DLD1 (cell line): ENCODE data around the gene BCAR3.

Source experiments
- in situ Hi-C: cut with HindIII; loops from 2 replicates; pipeline ENCODE4 v1.10.0; 2017; ENCODE audit warnings: low sequenced_read_pairs

BCAR3 gene

DNA sequence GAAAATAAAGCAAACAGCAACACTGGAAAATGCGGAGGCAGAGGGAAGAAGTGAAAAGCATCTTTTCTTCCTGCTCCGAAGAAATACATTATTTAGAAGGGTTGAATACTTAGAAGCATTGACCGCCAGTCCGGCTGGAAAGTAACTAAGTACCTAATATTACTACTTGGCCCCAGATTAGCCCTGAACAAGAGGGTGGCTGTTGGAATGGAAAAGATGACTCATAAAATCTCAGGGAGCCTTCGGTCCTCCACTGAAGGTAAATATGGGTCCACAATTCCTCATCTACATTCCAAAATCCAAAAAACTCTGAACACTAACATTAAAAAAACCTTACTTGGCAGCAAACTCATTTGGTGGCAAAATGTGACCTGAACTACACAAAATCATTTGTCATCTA is 40.1 kb downstream of the BCAR3 start:
- in situ Hi-C loops, result loop anchor here (25.0 kb wide), 1 partner anchor 171 kb away; no protein-coding TSS in a partner anchor

DNA sequence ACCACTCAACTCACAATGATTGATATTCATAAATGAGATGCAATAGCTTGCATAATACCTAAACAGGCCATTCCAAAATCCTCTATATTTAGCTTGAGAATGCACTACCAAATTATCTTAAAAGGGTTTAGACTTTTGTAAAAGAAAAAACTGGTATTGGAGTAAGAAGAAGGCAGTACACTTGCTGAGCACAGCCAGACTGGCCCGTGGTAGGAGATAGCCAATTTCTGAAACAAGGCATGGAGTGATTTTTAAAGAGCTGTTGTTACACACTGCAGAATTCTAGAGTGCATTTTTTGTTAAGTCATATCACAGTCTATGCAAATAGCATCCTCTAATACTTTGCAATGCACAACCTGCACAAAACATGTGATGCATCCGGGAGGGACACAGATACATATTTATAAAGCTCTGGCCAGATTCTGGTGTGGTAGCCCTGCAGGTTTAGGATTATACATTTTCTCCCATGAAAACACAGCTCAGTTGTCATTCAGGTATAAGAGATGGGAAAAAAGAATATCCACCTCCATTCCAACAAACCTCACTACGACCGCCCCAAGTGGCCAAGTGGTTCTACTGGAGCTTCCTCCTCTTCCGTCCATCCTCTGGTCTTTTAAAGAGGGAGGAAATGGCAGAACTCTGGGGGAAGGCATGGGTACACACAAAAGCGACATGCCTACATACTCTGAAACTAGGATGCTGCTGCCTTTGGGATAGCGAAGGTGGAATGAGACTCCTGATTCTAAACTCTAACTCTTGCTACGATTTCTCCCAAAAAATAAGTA is 40.8 kb downstream of the BCAR3 start:
- in situ Hi-C loops, result loop anchor here (25.0 kb wide), 1 partner anchor 171 kb away; no protein-coding TSS in a partner anchor

DNA sequence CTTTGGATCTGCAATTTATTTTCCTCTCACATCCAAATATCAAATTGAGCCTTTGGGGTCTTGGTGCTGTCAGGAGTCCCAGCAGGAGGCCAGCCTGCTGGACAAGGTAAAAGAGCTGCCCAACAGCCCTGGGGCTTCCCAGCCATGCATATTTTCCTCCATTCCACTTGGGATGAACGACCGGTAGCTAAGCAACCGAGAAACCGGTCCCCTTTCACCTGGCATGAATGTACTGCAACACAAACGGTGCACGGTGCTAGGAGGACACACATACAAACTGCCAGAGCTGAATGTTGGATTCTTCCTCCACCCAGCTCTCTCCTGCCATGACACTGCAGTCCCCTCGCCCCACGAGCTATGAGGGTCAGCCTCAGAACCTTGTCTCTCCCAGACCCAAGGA is 42.7 kb downstream of the BCAR3 start:
- in situ Hi-C loops, result loop anchor here (25.0 kb wide), 1 partner anchor 173 kb away; no protein-coding TSS in a partner anchor

DNA sequence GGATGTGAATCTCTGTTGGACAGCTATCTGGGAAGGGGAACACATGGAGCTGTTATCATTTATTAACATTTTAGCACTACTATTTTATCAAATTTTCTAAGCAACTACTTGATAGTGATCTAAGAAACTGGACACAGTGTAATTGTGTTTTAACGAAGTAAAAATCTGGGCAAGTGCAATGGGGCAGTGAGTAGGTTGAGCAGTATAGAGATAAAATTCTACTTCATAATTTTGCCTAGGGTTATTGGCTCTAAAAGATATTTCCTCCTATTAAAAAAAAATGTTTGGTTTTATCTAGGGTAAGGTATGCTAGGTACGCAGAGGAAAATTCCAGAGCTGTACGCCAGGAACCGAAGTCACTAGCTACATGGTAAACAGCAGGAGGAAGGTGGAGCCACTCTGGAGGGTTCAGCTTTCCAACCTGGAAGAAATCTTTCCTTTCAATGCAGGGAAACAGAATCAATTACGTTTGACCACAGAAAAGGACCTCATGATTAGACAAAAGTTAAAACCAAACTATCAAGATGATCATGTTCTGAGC is 43.3 kb downstream of the BCAR3 start:
- in situ Hi-C loops, result loop anchor here (25.0 kb wide), 1 partner anchor 174 kb away; no protein-coding TSS in a partner anchor

DNA sequence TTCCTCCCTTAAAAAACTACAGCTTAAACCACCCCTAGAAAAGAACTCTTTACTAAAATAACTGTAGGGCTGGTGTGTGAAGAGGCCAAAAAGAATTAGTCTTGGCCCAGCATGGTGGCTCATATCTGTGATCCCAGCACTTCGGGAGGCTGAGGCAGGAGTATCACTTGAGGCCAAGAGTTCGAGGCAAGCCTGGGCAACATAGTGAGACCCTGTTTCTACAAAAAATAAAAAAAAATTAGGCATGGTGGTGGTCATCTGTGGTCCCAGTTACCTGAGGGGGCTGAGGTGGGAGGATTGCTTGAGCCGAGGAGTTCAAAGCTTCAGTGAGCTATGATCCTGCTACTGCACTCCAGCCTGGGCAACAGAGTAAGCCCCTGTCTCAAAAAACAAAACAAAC is 44.9 kb downstream of the BCAR3 start:
- in situ Hi-C loops, result loop anchor here (25.0 kb wide), 1 partner anchor 176 kb away; no protein-coding TSS in a partner anchor

DNA sequence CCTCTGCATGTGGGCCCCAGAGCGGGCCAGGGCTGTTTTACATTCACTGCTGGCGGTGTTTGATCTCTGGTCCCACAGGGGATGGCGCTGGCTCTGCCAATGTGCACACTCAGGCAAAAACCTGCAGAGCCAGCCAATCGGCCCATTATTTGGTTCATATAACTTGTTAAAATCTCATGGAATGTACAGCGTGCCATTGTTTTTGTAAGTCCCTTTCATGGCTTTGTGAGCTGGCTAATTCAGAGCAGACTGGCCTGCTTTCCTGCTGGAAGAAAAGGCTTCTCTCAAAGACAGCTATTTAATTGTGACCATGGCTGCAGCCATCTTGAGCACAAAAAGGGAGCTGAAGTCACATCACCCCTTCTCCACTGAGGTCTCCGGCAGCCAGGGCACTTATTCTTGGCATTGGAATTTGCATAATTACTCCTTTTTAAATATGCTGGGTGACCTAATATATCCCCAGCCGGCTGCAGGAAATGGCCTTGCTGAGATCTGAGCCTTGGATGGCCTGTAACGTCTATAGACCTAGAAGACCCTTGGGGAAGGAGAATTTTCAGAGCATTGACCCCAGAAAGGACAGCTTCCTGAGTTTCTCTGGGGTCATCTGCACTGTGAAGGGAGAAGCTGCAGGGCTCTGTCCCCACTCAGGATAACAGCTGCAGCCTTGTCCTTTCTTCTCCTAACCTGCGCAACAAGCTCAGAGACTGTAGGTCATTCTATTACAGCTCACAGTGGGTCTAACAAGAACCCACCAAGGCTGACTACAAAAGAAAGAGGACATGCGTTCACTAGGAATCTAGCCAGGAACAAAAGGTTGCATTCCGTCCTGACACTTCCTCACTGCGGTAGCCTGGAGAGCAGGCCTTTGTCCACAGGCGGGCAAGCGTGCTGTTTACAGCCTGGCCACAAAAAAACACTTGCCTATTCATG is 45.8 kb downstream of the BCAR3 start:
- in situ Hi-C loops, result loop anchor here (25.0 kb wide), 1 partner anchor 176 kb away; no protein-coding TSS in a partner anchor

DNA sequence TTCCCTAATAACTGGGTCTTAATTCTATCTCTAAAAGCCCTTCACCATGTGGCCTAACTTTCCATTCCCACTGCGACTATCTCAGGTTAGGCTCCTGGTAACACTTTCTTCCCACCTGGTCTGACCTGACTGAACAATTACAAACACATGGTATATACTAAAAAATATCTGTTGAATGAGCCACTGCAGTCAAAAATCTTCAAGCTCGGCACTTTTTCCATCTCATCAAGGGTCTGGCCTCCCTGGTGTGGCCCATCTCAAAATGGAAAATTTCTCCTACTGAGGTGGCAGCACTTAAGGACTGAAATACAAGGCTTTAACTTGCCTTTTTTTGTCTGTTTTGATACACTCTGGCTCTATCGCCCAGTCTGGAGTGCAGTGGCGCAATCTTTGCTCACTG is 48.3 kb downstream of the BCAR3 start:
- in situ Hi-C loops, result loop anchor here (25.0 kb wide), 1 partner anchor 179 kb away; no protein-coding TSS in a partner anchor

DNA sequence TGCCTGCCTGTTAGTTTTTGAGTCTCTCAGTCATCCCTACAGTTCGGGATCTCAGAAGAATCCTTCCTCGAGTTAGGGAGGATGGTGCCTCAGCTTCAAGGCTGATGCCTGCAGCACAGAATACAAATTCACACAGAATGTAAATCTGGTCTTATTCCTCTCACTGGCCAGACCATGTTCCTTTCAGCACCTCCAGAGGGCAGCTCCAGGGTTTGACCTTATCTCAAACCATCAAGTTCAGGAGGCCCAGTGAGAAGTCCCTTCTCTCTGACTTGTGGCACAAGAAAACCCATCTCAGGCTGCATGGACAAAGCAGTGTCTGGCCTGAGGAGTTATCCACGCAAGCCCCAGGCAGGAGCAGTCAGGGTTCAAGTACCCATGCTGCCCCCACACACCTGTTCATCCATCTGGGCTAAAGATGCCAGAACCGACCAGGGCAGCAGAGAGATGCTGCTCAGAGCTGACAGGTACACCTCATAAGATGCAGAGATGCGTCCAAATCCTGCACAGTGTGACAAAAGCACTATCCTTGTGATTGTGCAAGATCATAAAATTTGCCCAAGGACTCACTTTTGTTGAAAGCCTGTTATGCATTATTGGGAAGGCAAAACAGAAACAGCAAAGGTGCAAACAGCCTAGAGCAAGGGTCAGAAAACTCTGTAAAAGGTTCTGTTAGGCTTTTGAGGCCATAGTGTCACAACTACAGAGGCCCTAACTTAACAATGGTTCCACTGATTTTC is 49.8 kb downstream of the BCAR3 start:
- in situ Hi-C loops, result loop anchor here (25.0 kb wide), 1 partner anchor 181 kb away; no protein-coding TSS in a partner anchor

DNA sequence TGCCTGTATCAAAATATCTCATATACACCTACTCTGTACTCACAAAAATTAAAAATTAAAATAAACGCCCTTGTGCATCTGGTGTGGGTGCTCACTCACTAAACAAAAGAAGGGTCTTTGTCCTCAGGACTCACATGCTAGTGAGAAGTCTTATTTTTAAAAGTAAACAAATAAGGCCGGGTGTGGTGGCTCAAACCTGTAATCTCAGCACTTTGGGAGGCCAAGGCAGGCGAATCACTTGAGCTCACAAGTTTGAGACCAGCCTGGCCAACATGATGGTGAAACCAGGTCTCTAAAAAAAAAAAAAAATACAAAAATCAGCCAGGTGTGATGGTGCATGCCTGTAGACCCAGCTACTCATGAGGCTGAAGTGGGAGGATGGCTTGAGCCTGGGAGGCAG is 51.5 kb downstream of the BCAR3 start:
- in situ Hi-C loops, result loop anchor here (25.0 kb wide), 1 partner anchor 182 kb away; no protein-coding TSS in a partner anchor

DNA sequence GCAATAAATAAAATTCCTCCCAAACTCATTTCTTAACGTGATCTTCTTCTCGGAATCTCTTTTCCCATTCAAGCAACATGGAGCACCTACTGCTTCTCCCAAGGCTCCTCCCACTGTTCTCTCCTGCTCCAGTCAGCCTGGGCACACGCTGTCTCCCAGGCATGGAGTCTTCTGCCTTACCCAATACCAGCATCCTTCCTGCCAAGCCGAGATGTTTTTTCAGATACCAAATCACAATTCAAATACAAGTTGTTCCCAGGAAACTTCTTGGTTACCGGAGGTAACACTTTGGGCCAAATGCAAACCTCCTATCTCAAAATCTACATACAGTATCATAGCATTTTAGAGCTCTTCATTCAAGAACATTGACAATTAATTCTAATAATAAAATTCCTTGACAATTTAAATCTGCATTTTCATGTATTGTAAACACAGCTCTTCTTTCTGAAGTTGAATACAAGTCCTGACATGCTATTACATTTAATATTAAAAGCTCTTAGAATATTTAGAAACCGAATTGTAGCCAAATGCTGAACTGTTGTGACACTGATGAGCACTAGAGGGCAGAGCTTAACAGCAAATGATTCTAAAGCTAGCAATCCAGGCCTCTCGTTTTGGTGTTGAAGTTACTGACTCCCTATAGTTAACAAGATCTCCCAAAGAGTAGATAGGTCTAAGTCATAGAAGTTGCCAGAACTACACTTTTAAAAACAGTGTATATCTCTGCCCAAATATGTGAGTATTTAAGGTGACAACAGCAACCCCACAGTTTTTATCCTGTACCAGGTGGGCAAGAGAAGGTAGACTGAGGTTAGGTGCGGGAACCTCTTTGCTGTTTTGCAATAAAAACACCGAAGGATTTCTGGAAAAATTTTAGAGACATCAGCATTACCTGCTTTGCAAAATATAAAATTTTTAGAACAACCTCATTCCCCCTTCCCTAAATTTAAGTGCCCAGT is 52.3 kb downstream of the BCAR3 start:
- in situ Hi-C loops, result loop anchor here (25.0 kb wide), 1 partner anchor 183 kb away; no protein-coding TSS in a partner anchor

DNA sequence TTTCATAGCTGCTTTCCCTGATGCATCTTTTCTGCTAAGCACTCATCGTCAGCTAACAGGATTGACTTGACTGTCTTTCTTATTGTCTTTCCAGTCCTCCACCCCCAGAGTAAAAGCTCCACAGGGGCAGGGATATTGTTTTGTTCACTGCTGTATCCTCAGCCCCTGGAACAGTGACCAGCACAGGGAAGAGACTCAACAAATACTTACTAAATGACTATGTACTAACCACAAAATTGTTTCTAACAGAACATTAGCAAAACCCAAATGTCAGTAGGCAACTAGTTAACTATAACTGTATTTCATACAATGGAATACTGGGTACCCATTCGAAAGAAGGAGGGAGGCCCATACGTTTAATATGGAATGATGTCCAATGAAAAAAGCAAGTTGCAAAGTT is 53.0 kb downstream of the BCAR3 start:
- in situ Hi-C loops, result loop anchor here (25.0 kb wide), 1 partner anchor 184 kb away; no protein-coding TSS in a partner anchor

DNA sequence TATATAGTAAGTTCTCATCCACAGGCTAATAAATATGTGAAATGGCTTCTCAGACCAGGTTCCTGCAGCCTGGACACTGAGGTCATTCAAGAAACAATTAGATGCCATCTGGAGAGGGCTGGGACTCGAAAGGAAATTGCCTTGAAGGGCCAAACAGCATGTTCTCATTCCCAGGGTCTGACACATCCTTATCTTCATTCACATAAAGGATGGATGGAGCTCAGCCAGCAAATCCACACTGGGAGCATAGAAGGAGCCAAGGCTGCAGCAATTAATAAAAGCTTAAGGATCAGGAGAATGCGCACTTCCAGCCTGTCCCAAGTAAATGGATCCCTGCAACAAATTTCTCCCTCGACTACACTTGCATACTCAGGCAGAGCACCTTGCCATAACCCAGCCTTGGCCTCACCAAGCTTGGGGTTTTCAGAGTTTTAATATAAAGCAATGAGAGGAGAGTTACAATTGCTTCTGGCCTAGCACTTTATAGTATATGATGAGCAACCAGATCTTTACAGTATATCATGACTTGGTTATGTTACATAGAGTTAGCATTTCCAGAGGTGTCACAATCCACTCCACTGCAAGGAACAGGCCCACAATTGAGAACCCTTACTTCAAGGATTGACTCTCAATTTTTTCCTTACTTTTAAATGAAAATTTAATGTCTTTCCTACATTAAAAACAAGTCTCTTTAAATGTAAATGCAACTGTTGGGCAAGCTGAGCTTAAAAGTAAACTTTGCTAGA is 55.9 kb downstream of the BCAR3 start:
- in situ Hi-C loops, result loop anchor here (25.0 kb wide), 1 partner anchor 187 kb away; no protein-coding TSS in a partner anchor

DNA sequence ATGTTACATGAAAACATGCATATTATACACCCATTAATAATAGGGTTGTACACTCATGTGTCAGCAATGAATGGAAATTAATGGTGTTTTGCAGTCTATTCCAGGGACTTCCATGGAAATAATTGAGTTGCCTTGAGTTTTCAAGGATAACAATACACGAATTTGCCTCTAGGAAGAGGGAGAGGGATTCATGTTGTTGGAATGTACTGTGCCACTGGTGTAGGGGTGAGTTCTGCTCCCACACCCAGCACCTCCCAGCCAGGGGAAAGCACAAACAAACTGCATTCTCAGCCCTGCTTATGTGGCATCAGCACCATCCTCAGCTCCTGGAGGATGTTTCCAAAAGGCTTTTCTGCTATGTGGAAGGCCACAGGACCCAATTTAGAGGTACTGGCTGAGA is 57.8 kb downstream of the BCAR3 start:
- in situ Hi-C loops, result no loop called here

DNA sequence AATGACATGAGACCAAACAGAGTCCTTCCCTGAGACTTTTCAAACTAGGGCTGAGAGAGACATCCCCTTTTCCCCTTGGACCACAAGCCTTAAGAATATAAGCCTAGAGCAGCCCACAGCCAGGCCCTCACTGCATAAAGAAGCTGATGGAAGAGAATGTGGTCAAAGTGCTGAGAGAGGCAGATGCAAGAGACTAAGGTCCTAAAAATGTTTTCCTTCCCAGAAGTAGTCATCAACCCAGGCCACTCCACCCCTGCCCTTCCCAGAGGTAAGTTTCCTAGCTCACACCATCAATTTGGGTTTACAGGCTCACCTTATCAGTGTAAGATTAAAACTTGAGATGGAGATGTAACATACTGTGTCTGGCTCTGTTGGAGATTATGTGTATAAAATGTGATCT is 58.2 kb downstream of the BCAR3 start:
- in situ Hi-C loops, result no loop called here

DNA sequence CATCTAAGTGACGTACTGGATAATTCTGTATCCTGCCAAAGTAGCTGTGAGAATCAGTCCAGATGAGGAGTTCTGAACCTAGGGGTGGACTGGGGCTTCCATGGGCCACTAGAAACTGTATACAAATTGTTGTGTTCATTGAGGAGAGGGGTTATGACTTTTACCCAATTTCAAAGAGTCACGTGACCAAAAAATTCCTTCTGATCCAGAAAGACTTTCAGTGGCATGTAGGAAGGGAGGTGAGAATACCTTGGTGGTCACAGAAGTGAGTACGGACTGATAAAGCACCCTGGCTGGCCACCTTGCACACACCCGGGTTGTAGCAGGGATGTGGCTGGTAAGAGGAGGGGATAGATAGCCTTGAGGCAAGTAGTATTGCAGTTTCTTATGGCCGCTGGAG is 60.4 kb downstream of the BCAR3 start:
- in situ Hi-C loops, result no loop called here

DNA sequence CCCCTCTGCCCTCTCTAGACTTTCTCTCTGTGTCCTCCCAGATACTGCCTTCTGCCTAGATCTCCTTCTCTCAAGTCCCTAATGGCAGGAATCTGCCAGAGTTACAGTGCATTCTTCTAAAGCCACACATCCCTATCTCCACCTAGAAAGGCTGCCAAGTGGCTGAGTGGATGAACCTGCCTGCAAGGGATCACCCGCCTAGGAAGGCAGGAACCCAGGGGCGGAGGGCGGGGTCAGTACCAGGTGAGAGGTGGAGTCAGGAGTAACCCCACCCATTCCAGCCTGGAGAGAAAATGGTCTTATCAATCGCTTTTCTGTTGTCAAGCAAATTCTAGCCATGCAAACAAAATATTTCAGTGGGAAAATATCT is 60.8 kb downstream of the BCAR3 start:
- in situ Hi-C loops, result no loop called here

DNA sequence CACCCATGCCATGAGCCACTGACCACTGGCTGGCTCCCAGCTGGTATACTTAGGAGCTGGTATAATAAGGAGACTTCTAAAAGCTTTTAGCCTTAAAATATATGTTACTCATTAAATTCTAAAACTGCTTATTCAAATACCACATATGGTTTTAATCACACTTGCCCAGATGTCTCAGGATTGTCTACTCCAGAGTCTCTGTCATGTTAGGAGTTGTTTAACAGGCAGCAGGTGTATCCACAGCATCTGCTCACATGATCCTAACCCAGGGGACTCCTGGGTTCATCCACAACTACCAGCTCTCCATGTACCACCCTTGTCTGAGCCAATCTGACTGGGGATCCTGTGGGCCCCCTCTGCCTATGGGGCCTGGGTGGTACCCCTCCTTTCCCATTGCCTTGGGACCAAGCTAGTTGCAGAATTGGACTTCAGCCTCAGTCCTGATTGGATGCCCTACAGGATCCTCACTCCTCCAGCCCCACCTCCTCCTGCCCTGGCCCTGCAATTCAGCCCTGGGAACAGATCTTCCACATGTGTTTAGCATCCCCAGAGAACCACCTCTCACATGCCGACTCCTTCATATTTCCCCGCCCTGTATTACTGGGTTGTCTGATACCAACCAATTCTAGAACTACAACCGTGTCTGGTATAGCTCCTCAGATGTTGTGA is 61.3 kb downstream of the BCAR3 start:
- in situ Hi-C loops, result no loop called here
